GM06990 (cell line): ENCODE data around the gene PPHLN1.

Experiments used
- DNase-seq: peaks from one replicate; pipeline ENCODE4 v3.0.0-alpha.2; 2011; ENCODE audit not compliant: insufficient read length; ENCODE audit errors: extremely low read depth
- H3K27me3 ChIP-seq: replicated peaks from 2 replicates; pipeline ENCODE4 v1.6.0; 2011; ENCODE audit warnings: low read length; ENCODE audit not compliant: control insufficient read depth, insufficient read depth
- H3K36me3 ChIP-seq: 2 replicates; pipeline ENCODE4 v1.5.1; 2011; ENCODE audit warnings: low read length; ENCODE audit not compliant: control insufficient read depth, insufficient read depth
- H3K4me3 ChIP-seq: replicated peaks from 2 replicates; pipeline ENCODE4 v1.5.1; 2011; ENCODE audit warnings: low read depth, mild to moderate bottlenecking, control low read depth, low read length
- CTCF ChIP-seq: IDR thresholded peaks from 2 replicates; pipeline ENCODE4 v1.5.1; 2011; ENCODE audit warnings: low read length, control low read depth, mild to moderate bottlenecking, inconsistent platforms; ENCODE audit not compliant: insufficient read depth, poor library complexity, severe bottlenecking

PPHLN1 gene

GRCh38 chr12:42482041-42482747, 156.2 kb downstream of the PPHLN1 start:
- peak overlapping the region; percentile 24; the same call in 1 of the 2 replicates for H3K4me3 ChIP-seq
- DNase-seq = no peak

GRCh38 chr12:42482748-42483520, 157.0 kb downstream of the PPHLN1 start:
- Histone ChIP-seq H3K27me3 (no peaks in the 10 kb centered on the region; the same call in 1 of the 2 replicates), H3K36me3 (no peaks in the 10 kb centered on the region), H3K4me3 (peak overlapping the region; percentile 72)
- DNase-seq = peak; percentile 83
- peak; percentile 66 for TF ChIP-seq CTCF

More at GRCh38 chr12:42482041-42482747, 156.2 kb downstream of the PPHLN1 start:
- no peak for TF ChIP-seq CTCF
- no peaks in the 10 kb centered on the region; the same call in 1 of the 2 replicates for H3K27me3 ChIP-seq
- no peaks in the 10 kb centered on the region for H3K36me3 ChIP-seq

- no peak for TF ChIP-seq CTCF
- Histone ChIP-seq H3K4me3 (peak overlapping the region; percentile 72), H3K36me3 (no peaks in the 10 kb centered on the region), H3K27me3 (no peaks in the 10 kb centered on the region; the same call in 1 of the 2 replicates)
- peak; percentile 62 for DNase-seq
Observed at GRCh38 chr12:42483521-42483790, 157.5 kb downstream of the PPHLN1 start.

GRCh38 chr12:42484996-42485395, 159.0 kb downstream of the PPHLN1 start:
- no peak for TF ChIP-seq CTCF
- no peak for DNase-seq
- H3K27me3 ChIP-seq = no peaks in the 10 kb centered on the region; the same call in 1 of the 2 replicates
- no peaks in the 10 kb centered on the region for H3K36me3 ChIP-seq
- H3K4me3 ChIP-seq = no peak overlapping the region

- no peaks in the 10 kb centered on the region; the same call in 1 of the 2 replicates for H3K27me3 ChIP-seq
- TF ChIP-seq CTCF = no peak
- H3K4me3 ChIP-seq = no peak overlapping the region
- no peak for DNase-seq
- no peaks in the 10 kb centered on the region for H3K36me3 ChIP-seq
Observed at GRCh38 chr12:42485823-42486222, 159.9 kb downstream of the PPHLN1 start.
